Ishikawa (cell line): Measurements from ENCODE around the gene FIGNL2.

Experiments
- CEBPB ChIP-seq: IDR thresholded peaks from 2 replicates; pipeline ENCODE4 v1.6.1; 2012
- CREB1 ChIP-seq: IDR thresholded peaks from 2 replicates; pipeline ENCODE4 v1.6.1; 2012; ENCODE audit warnings: low read depth
- EGR1 ChIP-seq: IDR thresholded peaks from 2 replicates; pipeline ENCODE4 v1.6.1; 2012
- EP300 ChIP-seq: IDR thresholded peaks from 2 replicates; pipeline ENCODE4 v1.6.1; 2012; ENCODE audit warnings: borderline replicate concordance
- FOXM1 ChIP-seq: IDR thresholded peaks from 2 replicates; pipeline ENCODE4 v1.6.1; 2012; ENCODE audit warnings: low read depth, borderline replicate concordance
- NFIC ChIP-seq: IDR thresholded peaks from 2 replicates; pipeline ENCODE4 v1.6.1; 2012
- RAD21 ChIP-seq: IDR thresholded peaks from 2 replicates; pipeline ENCODE4 v1.6.1; 2012; ENCODE audit warnings: low read depth
- TAF1 ChIP-seq: IDR thresholded peaks from 2 replicates; pipeline ENCODE4 v1.6.1; 2012; ENCODE audit warnings: low read depth, mild to moderate bottlenecking
- TCF12 ChIP-seq: IDR thresholded peaks from 2 replicates; pipeline ENCODE4 v1.6.1; 2012; ENCODE audit warnings: low read depth
- TEAD4 ChIP-seq: IDR thresholded peaks from 2 replicates; pipeline ENCODE4 v1.6.1; 2012
- YY1 ChIP-seq: IDR thresholded peaks from 2 replicates; pipeline ENCODE4 v1.6.1; 2012; ENCODE audit warnings: low read depth
- ZBTB7A ChIP-seq: IDR thresholded peaks from 2 replicates; pipeline ENCODE4 v1.6.1; 2012; ENCODE audit warnings: low read depth
- TF ChIP-seq, protein P1 (sequence below): IDR thresholded peaks from 2 replicates; pipeline ENCODE4 v1.6.1; 2012
- TF ChIP-seq, protein P2 (sequence below): IDR thresholded peaks from 2 replicates; pipeline ENCODE4 v1.6.1; 2012; ENCODE audit warnings: low read depth, mild to moderate bottlenecking
- TF ChIP-seq, protein P3 (sequence below): IDR thresholded peaks from 2 replicates; pipeline ENCODE4 v1.6.1; 2012

FIGNL2 gene

DNA sequence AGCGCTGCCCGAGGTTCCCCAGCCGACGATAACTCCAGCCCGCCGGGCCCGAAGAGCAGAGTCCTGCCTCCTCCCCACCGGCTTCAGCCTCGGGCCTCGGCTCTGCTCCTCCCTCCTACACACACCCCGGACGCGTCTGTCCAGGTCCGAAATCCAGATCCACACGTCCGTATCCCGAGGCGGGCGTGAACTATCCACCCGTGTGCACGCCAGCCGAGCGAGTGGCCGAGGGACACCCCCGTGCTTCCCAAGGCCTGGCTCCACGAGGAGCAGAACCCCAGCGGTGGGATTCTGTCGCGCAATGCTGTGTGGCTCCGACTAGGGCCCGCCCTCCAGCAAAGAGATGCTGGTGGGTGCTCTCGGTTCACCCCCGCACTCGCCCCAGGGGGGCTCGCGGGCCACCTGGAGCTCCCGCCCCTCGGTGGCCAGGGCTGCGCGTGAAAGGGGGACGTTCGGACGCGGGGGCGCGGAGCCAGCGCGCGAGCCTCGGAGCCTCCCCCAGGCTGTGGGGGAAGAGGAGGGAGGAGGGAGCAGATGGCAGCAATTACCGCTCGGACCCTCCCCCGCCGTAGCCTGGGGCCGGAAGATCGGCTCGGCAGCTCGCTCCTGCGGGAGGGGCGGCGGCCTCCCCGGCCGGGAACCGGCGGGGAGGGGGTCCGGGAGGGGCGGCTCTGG, 20.4 kb upstream of the FIGNL2 start:
- TF ChIP-seq, protein P1, sequence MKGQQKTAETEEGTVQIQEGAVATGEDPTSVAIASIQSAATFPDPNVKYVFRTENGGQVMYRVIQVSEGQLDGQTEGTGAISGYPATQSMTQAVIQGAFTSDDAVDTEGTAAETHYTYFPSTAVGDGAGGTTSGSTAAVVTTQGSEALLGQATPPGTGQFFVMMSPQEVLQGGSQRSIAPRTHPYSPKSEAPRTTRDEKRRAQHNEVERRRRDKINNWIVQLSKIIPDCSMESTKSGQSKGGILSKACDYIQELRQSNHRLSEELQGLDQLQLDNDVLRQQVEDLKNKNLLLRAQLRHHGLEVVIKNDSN = no peak
- TF ChIP-seq EP300 (no peak), TCF12 (no peak), TEAD4 (no peak), RAD21 (no peak)
- TF ChIP-seq, protein P2, sequence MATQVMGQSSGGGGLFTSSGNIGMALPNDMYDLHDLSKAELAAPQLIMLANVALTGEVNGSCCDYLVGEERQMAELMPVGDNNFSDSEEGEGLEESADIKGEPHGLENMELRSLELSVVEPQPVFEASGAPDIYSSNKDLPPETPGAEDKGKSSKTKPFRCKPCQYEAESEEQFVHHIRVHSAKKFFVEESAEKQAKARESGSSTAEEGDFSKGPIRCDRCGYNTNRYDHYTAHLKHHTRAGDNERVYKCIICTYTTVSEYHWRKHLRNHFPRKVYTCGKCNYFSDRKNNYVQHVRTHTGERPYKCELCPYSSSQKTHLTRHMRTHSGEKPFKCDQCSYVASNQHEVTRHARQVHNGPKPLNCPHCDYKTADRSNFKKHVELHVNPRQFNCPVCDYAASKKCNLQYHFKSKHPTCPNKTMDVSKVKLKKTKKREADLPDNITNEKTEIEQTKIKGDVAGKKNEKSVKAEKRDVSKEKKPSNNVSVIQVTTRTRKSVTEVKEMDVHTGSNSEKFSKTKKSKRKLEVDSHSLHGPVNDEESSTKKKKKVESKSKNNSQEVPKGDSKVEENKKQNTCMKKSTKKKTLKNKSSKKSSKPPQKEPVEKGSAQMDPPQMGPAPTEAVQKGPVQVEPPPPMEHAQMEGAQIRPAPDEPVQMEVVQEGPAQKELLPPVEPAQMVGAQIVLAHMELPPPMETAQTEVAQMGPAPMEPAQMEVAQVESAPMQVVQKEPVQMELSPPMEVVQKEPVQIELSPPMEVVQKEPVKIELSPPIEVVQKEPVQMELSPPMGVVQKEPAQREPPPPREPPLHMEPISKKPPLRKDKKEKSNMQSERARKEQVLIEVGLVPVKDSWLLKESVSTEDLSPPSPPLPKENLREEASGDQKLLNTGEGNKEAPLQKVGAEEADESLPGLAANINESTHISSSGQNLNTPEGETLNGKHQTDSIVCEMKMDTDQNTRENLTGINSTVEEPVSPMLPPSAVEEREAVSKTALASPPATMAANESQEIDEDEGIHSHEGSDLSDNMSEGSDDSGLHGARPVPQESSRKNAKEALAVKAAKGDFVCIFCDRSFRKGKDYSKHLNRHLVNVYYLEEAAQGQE = no peak

- TF ChIP-seq CEBPB (no peak), ZBTB7A (no peak), CREB1 (no peak), TAF1 (no peak), FOXM1 (no peak), NFIC (no peak), TEAD4 (no peak), EGR1 (no peak), YY1 (no peak), RAD21 (no peak), TCF12 (no peak)
- TF ChIP-seq, protein P2 = no peak
- TF ChIP-seq, protein P3, sequence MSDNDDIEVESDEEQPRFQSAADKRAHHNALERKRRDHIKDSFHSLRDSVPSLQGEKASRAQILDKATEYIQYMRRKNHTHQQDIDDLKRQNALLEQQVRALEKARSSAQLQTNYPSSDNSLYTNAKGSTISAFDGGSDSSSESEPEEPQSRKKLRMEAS = no peak
- TF ChIP-seq, protein P1 = no peak
Observed at GRCh38 chr12:51867796-51868428, 19.4 kb upstream of the FIGNL2 start.

GRCh38 chr12:51867371-51867770, 18.9 kb upstream of the FIGNL2 start:
- TF ChIP-seq YY1 = no peak
- no peak for TF ChIP-seq FOXM1
- TF ChIP-seq TAF1 = no peak
- TF ChIP-seq, protein P1 = no peak
- no peak for TF ChIP-seq RAD21

GRCh38 chr12:51866762-51867161, 18.2 kb upstream of the FIGNL2 start:
- TF ChIP-seq NFIC (no peak), ZBTB7A (no peak), RAD21 (no peak), CEBPB (peak; percentile 50; the same call in 1 of the 2 replicates), TAF1 (no peak), TCF12 (no peak)
- TF ChIP-seq, protein P2 = no peak

GRCh38 chr12:51866324-51866723, 17.8 kb upstream of the FIGNL2 start:
- no peak for TF ChIP-seq RAD21
- TF ChIP-seq, protein P2 = no peak
- no peak for TF ChIP-seq NFIC
- no peak for TF ChIP-seq CREB1
- TF ChIP-seq TEAD4 = no peak
- TF ChIP-seq, protein P3 = no peak
- no peak for TF ChIP-seq TAF1
- TF ChIP-seq CEBPB = no peak
- TF ChIP-seq FOXM1 = no peak
